HG03095 (cell line): ENCODE measurements around the gene PLEKHM1.
"Not testable (repeated sequence)": the region's sequence is repeated elsewhere in the genome, so short reads cannot be mapped to it uniquely, and the experiment has no call there.

Source experiments
- ATAC-seq: cut with Tn5 transposase; IDR thresholded peaks from one replicate; pipeline ENCODE4 v1.9.1; 2021; ENCODE audit warnings: moderate library complexity; ENCODE audit not compliant: unreplicated experiment

Gene PLEKHM1

DNA sequence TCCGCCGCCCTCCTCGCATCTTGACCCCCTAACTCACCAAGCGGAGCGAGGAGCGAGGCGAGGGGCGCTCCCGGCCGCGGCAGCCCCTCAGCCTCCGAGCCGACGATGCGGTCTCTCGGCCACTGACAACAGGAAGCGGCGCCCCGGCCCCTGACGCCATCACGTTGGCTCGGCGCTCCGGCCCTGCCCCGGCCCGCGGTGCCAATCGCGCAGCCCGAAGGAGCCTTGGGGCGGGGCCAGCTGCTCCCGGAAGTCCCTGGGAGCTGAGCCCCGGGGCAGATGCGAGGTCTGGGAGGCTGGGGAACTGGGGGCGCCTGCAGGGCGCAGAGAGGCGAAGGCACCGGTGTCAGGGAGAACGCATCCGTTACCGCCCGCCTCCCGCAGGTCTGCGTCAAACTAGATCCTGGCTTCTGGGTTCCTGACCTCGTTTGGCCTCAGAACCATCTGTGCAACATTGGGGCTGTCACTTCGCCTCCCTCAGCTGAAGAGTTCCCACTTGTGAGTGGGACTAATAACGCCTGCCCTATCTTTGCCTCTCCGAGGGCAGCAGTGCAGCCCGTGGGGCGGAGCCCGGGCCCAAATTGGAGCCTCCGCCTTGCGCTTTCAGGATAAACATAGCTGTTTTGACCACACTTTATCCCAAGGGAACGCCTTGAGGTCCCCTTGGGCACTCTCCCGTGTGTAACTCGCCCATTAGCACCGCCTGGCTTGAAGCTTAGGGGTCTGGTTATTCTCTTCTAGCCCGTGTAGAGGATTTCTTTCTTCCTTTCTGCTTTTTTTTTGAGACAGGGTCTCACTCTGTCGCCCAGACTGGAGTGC, at the start of gene PLEKHM1:
PLEKHM1 (minus strand) TSS at position 107 of the 819 bp plus-strand sequence. CDS start 8,237 bp downstream, outside the sequence.
- peak; percentile 91 for ATAC-seq

GRCh38 chr17:45538168-45538567, 47.6 kb upstream of the PLEKHM1 start:
- ATAC-seq = not testable (repeated sequence)

DNA sequence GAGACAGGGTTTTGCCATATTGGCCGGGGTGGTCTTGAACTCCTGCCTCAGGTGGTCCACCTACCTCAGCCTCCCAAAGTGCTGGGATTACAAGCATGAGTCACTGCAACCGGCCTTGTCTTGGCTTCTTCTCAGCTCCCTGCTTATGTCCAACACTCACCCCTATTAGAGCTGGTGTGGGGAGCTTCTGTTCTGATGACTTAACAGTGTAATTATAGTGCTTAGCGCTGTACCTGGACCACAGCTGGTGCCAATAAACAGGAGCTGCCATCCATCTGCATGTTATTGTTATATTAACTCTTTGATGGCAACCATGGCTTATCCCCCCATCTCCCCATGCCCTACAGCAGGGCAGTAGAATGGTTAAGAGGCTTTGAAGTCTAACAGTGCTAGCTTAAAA, 15.6 kb upstream of the PLEKHM1 start:
- ATAC-seq = not testable (repeated sequence)

GRCh38 chr17:45505183-45505582, 14.7 kb upstream of the PLEKHM1 start:
- ATAC-seq = not testable (repeated sequence)

GRCh38 chr17:45501092-45501707, 10.7 kb upstream of the PLEKHM1 start:
- not testable (repeated sequence) for ATAC-seq

- ATAC-seq = not testable (repeated sequence)
These were observed 10.0 kb upstream of the PLEKHM1 start for GRCh38 chr17:45500478-45500877.

- ATAC-seq = not testable (repeated sequence)
These were observed 8.7 kb upstream of the PLEKHM1 start for GRCh38 chr17:45499208-45499607.

DNA sequence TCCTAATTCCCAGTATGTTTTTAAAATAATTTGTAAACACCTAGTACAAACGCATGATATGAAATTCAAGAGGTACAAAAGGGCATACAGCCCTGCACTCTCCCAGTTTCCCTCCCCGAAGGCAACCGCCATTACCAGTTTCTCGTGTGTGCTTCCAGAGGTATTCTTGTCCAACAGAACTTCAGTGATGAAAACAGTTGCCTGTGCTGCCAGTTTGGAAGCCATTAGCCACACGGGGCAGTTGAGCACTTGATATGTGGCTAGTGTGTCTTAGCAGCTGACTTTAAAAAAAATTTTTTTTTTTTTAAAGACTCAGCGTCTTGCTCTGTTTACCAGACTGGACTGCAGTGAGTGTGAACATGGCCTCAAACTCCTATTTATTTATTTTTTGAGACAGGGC, 7.9 kb upstream of the PLEKHM1 start:
- ATAC-seq = not testable (repeated sequence)

GRCh38 chr17:45497449-45497848, 6.9 kb upstream of the PLEKHM1 start:
- not testable (repeated sequence) for ATAC-seq

DNA sequence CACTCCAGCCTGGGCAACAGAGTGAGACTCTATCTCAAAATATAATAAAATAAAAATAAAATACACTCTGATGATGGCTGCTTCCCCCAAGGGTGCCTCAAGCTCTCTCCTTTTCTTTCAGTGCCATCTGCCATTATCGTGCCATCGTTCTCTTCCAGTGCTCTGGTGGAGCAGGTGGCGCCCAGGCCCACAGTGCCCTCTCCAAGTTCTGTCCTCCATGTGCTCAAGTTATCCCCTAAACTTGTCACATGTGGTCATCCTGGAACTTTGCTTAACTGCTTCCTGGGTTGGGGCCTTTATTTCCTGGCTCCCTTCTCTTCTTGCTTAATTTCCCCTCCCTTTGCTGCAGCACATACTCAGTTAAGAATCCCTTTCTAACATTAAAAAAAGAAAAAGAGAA, 6.0 kb upstream of the PLEKHM1 start:
- not testable (repeated sequence) for ATAC-seq

DNA sequence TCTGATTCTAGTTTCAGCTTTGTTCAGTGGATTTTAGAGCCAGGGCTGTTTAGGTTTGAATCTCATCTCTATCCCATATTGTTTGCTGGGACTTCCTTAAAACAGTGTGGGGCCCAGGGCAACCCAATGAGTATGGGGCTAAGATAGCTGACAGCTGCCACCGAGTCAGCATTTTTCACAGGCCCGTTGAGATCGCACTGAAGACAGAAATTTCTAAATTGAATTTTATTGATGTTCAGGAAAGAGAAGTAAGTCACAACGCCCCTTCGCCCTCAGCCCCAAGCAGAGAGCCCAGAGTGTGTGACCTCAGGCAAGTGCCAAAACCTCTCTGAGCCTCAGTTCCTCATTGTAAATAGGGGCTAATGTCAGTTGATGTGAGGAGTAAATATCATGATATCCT, 4.0 kb upstream of the PLEKHM1 start:
- ATAC-seq = not testable (repeated sequence)

DNA sequence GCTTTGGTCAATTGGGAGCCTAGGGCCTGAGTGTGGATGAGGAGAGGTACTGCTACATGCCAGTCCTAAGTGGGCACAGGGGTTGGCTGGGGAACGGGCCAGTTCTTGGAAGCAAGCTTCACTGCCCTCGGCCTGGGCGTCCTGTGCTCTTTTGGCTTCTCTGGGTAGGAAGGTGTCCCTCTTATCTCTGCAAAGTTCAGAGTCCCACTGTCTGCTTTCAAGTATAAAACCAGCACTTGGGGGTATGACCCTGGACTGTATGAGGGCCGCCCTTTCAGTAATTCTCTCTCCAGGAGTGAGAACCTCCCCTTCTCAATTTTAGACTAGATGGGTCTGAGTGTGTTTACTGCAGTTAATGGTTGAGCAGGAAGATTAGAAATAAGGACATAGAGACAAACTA, 1.6 kb upstream of the PLEKHM1 start:
- ATAC-seq = not testable (repeated sequence)

GRCh38 chr17:45490198-45490597, 323 bp downstream of the PLEKHM1 start:
- ATAC-seq = peak; percentile 12

GRCh38 chr17:45487704-45488103, 2.8 kb downstream of the PLEKHM1 start:
- ATAC-seq = not testable (repeated sequence)

DNA sequence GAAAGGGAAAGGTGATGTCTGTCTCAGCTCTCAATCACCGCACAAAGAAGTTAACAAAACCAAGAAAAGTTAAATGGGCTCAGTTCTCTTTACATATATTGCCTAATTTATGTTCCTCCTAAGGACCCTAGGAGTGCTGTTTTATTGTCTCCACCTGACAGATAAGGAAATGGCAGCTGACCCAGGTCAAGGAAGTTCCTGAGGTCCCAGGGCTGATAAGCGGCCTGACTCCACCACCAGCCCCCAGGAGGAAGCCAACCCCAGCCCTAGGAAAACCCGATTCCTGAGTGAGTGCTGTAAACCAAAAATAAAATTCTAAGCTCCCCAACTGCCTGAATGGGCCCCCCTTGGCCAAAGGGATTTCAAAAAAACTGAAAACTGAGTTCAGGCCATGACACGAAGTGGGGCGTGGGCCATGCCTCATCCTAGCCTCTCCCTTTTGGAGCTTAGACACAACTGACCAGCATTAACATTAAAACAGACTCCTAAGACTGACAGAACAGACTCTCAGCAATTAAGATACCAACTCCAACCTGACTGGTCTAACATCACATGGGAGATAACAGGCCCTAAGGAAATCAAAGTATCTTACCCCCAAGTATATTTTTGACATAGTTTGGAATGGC, 6.8 kb downstream of the PLEKHM1 start:
- not testable (repeated sequence) for ATAC-seq

- ATAC-seq = not testable (repeated sequence)
These were observed 7.3 kb downstream of the PLEKHM1 start for GRCh38 chr17:45483177-45483576.

DNA sequence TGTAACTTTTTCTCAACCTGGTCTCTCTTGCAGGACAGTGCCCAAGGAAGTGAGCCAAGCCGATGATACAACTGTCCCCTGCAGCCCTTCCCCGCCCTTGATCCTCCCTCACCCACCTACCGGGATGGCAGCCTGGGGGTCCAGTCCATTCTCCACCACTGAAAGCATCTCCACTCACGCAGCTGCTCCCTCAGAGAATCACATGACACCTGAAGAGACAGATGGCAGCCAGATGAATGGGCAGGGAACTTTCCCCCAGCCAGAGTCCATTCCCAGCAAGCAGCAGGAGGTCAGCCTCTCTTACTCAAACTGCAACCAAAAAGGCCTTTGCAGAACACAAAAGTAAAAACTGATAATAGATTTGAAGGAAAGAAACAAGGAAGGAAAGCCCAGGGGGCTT, 8.2 kb downstream of the PLEKHM1 start:
- not testable (repeated sequence) for ATAC-seq

- not testable (repeated sequence) for ATAC-seq
These were observed 15.1 kb downstream of the PLEKHM1 start for GRCh38 chr17:45475436-45475835.

DNA sequence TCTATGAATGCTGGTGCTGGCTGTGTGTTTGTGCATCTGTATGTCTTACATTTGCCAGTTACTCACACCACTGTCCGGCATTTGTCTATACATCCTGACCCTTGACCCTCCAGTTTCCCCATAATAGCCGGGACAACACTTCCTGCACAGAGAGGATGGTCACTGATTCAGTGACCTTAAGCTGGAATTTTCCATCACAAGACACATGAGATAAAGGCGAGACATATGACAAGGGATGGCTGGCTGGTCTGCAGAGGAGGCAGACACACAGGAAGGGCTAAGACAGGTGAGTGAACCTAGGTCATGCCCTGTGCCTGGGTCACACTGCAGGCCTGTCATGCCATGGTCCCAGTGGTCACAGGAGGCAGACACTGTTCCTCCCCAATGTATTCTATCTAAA, 18.3 kb downstream of the PLEKHM1 start:
- ATAC-seq = not testable (repeated sequence)

DNA sequence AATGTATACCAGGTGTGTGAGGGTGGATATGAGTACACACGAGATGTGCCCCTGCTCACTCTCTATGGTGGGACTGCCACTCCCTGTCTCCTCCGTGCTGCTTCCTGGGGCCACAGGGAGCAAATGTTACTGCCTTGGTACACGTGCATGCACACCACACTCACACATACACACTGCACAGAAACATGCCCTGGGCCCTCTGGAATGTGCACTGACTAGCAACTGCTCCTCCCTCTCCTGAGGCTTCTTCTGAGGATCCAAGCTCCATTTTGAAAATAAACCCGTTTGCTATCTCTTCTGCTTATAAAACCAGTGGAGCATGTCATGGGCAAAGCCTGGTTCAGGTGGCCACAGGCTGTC, 21.3 kb downstream of the PLEKHM1 start:
- not testable (repeated sequence) for ATAC-seq

DNA sequence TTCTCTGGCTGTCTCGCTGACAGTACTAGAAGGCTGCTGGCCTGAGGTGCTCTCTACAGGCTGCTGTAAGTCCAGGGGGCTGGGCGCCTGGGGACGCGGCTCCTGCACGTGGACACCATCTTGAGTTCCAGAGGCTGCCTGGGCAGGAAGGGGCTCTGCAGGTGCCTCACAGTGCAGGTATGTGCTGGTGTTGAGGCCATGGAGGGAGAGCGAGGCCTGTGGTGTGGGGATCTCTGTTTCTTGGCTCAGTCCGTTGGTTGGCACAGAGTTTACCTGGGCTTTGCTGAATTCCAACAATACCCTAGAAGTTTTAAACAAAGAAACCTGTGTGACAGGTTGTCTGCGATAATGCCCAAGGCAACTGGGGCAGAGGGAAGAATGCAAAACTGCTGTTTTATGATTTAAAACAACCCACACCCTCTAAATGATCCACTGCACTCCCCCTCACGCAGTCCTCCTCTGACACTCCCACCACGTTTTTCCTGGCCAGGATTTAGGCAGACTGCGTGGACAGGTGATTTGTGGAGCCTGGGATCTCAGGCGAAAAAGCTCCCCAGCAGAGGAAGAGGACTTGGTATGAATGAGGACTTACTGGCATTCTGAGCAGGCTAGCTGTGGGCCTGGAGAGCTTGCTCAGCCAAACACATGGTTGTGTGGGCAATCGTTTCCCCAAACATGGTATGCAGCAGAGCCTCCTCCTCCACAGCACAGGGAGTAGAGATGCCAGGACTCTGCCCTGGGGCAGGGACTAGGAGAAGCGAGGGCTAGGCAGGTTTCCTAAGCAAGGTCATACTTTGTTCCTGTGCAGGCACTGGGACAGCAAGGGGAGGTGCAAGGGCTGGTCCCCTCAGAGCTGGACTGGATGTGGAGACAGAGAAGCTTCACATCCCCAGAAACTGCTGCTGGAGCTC, 22.0 kb downstream of the PLEKHM1 start:
- not testable (repeated sequence) for ATAC-seq
